Body of pancreas (tissue), 4 donors: ENCODE data around the gene GOLGA1.

ENCODE experiments used
- POLR2A ChIP-seq, 3 donors: fragments of 450-650 bp; IDR thresholded peaks; one replicate each; pipeline ENCODE4 v1.6.1; 2016; ENCODE audit warnings: antibody characterized with exemption in 3 of 3, mild to moderate bottlenecking in 2 of 3
- TF ChIP-seq, protein P1 (sequence below), 7 experiments: fragments of 450-650 bp in 4 of 7; fragments of 200-600 bp in 3 of 7; sonication (generic) in 3 of 7; IDR thresholded peaks; one replicate each; pipeline ENCODE4 v1.5.1; 2016 to 2019; ENCODE audit warnings: antibody characterized with exemption in 7 of 7

DNA sequence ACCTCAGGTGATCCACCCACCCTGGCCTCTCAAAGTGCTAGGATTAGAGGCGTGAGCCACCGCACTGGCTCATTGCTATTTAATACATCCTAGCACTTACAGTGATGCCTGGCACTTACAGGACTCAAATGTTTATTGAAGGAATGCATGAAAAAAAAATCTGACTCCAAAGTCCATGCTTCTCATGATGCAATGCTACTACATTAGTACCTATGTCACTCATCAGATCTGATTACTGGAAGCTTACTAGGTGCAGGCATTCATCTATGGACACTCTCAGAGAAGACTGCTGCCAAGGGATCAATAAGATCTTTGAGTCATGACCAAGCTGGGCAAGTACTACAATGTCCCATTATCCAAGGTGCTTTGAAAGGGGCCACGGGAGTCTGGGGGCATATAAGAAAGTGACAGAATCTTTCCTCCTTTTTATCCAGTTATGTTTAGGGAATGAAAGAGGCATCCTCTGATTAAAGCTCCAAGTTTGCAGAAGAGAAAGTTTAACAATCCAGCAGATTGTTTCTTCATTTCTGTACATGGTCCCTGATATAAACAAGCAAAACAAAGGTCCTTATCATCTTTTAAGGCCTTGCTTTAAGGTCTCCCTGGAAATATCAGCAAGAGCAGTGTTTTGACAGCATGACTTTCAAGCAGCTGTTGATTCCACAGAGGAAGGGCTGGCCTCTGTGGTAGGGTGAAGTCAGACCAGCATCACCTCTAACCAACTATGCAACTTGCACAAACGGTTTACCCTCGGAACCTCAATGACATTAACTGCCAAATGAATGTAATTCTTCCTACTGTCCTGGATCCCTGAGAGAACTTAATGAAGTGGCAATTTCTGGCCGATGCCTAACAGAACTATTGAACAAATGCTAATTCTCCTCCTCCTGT lies 43.1 kb downstream of the GOLGA1 start:
- TF ChIP-seq, protein P1, sequence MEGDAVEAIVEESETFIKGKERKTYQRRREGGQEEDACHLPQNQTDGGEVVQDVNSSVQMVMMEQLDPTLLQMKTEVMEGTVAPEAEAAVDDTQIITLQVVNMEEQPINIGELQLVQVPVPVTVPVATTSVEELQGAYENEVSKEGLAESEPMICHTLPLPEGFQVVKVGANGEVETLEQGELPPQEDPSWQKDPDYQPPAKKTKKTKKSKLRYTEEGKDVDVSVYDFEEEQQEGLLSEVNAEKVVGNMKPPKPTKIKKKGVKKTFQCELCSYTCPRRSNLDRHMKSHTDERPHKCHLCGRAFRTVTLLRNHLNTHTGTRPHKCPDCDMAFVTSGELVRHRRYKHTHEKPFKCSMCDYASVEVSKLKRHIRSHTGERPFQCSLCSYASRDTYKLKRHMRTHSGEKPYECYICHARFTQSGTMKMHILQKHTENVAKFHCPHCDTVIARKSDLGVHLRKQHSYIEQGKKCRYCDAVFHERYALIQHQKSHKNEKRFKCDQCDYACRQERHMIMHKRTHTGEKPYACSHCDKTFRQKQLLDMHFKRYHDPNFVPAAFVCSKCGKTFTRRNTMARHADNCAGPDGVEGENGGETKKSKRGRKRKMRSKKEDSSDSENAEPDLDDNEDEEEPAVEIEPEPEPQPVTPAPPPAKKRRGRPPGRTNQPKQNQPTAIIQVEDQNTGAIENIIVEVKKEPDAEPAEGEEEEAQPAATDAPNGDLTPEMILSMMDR (IDR thresholded peaks at IDR 0.05) = no peak
- TF ChIP-seq POLR2A (IDR thresholded peaks at IDR 0.05) = no peak
